Gastroesophageal sphincter (tissue), 3 donors: ENCODE results near the gene RNASE4.

ENCODE experiments used
- CTCF ChIP-seq, 4 experiments: fragments of 200-600 bp in 2 of 4; fragments of 450-650 bp in 2 of 4; sonication (generic) in 1 of 4; IDR thresholded peaks; one replicate each; pipeline ENCODE4 v1.5.1; 2017 to 2019; ENCODE audit warnings: antibody characterized with exemption in 4 of 4, mild to moderate bottlenecking in 2 of 4, moderate library complexity in 2 of 4
- POLR2A ChIP-seq, 2 donors: fragments of 450-650 bp; IDR thresholded peaks; one replicate each; pipeline ENCODE4 v1.6.1; 2017; ENCODE audit warnings: antibody characterized with exemption in 2 of 2, mild to moderate bottlenecking in 2 of 2, moderate library complexity in 1 of 2

- TF ChIP-seq POLR2A (IDR thresholded peaks at IDR 0.05) (no peak), CTCF (IDR thresholded peaks at IDR 0.05) (no peak)
These were observed 22.4 kb downstream of the RNASE4 start for GRCh38 chr14:20706657-20707355.
